ENCODE data around the gene HIPK4. TPM values are rescaled to one million over a fixed set of nuclear protein-coding genes. Genes with fewer than 3 reads are reported as not detected.

Gene HIPK4
- total and polyA plus RNA-seq, 9 of the 15 experiments (the other 6 are each of a cell fraction or from before 2014, with no cell fraction given), result 0.06 to 0.09 TPM; not detected in 7

DNA sequence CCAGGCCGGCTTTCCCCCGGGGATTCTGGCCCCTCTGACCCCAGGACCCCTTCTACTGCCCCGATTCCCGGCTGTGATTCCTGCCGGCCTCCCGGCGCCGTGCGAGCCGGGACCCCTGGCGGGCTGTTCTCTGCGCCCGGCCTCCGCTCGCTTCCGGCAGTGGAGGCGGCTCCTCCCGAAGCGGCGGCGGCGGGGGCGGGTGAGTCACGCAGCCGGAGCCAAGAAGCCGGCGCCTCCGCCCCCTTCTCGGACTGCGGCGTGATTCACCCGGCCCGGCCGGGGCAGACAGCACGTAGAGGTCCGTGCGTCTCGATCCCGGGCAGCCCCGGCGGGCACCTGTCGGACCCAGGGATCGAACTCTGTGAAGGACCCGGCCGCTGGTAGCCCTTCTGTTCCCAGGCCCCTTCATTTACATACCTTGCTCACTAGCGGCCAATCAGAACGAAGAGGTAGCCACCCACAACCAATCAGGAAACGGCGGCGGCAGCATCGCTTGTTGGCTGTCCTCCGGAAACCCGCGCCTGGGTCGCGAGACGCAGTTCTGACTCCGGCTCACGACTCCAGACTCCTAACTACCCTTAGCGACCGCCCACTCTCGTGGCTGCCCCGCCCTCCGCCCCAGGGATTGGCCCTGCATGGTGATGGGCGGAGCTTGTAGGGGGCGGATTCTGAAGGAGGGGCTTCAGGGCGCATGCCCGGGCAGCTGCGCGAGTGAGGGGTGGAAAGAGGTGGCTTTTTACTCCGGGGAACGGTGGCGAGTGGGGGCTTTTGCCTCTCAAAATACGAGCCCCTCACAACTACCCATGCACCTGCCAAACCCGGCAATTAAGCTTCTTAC is 35.7 kb upstream of the HIPK4 start, which contains the start of gene SERTAD1 (continued):
- TF ChIP-seq GMEB1 (CRISPR knock-in tag; IDR thresholded peaks at IDR 0.05) (peak; percentile 46), NR3C1 (CRISPR knock-in tag; IDR thresholded peaks at IDR 0.05) (no peak), U2AF1 (optimal IDR thresholded peaks at IDR 0.05; ENCODE audit: low read depth, low read length) (peak; percentile 31), ZNF197 (CRISPR knock-in tag; IDR thresholded peaks at IDR 0.05; ENCODE audit: low read depth) (no peak), CBX1 (IDR thresholded peaks at IDR 0.05; ENCODE audit: low read depth) (peak; percentile 36; the same call in 1 of the 2 replicates), THAP12 (CRISPR knock-in tag; IDR thresholded peaks at IDR 0.05) (peak; percentile 10; the same call in 1 of the 2 replicates), CREBBP (IDR thresholded peaks at IDR 0.05; ENCODE audit: low read depth, low read length) (no peak), ZNF57 (CRISPR knock-in tag; IDR thresholded peaks at IDR 0.05) (no peak), ETV6 (IDR thresholded peaks at IDR 0.05; ENCODE audit: borderline replicate concordance in 1 of 2, low read depth in 2 of 2, low read length in 1 of 2) (no peak), ETV6 (CRISPR knock-in tag; IDR thresholded peaks at IDR 0.05; ENCODE audit: borderline replicate concordance) (no peak)
- TF ChIP-seq, protein P1, sequence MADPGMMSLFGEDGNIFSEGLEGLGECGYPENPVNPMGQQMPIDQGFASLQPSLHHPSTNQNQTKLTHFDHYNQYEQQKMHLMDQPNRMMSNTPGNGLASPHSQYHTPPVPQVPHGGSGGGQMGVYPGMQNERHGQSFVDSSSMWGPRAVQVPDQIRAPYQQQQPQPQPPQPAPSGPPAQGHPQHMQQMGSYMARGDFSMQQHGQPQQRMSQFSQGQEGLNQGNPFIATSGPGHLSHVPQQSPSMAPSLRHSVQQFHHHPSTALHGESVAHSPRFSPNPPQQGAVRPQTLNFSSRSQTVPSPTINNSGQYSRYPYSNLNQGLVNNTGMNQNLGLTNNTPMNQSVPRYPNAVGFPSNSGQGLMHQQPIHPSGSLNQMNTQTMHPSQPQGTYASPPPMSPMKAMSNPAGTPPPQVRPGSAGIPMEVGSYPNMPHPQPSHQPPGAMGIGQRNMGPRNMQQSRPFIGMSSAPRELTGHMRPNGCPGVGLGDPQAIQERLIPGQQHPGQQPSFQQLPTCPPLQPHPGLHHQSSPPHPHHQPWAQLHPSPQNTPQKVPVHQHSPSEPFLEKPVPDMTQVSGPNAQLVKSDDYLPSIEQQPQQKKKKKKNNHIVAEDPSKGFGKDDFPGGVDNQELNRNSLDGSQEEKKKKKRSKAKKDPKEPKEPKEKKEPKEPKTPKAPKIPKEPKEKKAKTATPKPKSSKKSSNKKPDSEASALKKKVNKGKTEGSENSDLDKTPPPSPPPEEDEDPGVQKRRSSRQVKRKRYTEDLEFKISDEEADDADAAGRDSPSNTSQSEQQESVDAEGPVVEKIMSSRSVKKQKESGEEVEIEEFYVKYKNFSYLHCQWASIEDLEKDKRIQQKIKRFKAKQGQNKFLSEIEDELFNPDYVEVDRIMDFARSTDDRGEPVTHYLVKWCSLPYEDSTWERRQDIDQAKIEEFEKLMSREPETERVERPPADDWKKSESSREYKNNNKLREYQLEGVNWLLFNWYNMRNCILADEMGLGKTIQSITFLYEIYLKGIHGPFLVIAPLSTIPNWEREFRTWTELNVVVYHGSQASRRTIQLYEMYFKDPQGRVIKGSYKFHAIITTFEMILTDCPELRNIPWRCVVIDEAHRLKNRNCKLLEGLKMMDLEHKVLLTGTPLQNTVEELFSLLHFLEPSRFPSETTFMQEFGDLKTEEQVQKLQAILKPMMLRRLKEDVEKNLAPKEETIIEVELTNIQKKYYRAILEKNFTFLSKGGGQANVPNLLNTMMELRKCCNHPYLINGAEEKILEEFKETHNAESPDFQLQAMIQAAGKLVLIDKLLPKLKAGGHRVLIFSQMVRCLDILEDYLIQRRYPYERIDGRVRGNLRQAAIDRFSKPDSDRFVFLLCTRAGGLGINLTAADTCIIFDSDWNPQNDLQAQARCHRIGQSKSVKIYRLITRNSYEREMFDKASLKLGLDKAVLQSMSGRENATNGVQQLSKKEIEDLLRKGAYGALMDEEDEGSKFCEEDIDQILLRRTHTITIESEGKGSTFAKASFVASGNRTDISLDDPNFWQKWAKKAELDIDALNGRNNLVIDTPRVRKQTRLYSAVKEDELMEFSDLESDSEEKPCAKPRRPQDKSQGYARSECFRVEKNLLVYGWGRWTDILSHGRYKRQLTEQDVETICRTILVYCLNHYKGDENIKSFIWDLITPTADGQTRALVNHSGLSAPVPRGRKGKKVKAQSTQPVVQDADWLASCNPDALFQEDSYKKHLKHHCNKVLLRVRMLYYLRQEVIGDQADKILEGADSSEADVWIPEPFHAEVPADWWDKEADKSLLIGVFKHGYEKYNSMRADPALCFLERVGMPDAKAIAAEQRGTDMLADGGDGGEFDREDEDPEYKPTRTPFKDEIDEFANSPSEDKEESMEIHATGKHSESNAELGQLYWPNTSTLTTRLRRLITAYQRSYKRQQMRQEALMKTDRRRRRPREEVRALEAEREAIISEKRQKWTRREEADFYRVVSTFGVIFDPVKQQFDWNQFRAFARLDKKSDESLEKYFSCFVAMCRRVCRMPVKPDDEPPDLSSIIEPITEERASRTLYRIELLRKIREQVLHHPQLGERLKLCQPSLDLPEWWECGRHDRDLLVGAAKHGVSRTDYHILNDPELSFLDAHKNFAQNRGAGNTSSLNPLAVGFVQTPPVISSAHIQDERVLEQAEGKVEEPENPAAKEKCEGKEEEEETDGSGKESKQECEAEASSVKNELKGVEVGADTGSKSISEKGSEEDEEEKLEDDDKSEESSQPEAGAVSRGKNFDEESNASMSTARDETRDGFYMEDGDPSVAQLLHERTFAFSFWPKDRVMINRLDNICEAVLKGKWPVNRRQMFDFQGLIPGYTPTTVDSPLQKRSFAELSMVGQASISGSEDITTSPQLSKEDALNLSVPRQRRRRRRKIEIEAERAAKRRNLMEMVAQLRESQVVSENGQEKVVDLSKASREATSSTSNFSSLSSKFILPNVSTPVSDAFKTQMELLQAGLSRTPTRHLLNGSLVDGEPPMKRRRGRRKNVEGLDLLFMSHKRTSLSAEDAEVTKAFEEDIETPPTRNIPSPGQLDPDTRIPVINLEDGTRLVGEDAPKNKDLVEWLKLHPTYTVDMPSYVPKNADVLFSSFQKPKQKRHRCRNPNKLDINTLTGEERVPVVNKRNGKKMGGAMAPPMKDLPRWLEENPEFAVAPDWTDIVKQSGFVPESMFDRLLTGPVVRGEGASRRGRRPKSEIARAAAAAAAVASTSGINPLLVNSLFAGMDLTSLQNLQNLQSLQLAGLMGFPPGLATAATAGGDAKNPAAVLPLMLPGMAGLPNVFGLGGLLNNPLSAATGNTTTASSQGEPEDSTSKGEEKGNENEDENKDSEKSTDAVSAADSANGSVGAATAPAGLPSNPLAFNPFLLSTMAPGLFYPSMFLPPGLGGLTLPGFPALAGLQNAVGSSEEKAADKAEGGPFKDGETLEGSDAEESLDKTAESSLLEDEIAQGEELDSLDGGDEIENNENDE (IDR thresholded peaks at IDR 0.05; ENCODE audit: low read depth, low read length), result no peak

All from K562 (cell line).